HCEC 1CT (cell line): Measurements from ENCODE around the gene USP35.
"Not testable (repeated sequence)": the region's sequence is repeated elsewhere in the genome, so short reads cannot be mapped to it uniquely, and the experiment has no call there.

ENCODE experiments used
- DNase-seq: peaks from one replicate; pipeline ENCODE4 v3.0.0-alpha.2; 2017

USP35 gene

DNA sequence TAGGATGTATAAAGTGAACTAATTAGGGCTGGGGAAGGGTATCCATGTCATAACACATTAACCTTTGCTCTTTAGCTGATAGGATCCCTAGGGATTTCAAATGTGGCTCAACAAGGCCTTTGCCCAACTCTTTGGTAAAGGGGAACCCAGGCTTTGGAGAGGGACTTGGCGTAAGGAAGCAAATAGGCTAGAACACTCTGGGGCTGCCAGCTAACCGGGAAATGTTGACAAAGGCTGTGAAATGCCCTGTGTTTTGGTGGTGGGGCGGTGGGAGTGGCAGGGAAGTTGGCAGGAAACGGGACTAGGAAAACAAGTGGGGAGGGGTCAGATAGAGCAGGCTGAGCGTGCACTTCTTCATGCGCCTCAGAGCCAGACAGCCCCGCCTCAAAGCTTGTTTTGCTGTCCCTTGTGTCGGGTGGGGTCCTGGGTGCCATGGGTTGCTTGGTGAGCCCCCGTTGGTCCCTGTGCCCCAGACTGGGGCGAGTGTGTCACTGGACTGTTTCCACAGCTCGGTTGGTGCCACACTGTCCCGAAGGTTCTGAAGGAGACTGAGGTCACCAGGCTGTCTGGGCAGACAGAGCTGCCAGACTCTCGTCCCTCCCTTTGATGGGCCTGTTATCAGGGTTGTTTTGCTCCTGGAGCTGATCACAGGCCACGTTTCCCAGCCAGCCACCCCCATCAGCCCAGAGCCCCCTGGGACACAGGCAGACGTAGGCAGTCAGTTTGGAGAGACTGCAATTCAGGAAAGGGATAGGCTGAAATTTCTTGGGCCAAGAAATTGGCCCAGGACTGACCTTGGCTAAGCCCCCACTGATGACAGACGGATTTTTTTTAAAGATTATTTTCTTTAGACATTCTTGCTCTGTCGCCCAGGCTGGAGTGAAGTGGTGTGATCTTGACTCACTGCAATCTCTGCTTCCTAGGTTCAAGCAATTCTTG, 19.9 kb upstream of the USP35 start:
- peak; percentile 34 for DNase-seq

DNA sequence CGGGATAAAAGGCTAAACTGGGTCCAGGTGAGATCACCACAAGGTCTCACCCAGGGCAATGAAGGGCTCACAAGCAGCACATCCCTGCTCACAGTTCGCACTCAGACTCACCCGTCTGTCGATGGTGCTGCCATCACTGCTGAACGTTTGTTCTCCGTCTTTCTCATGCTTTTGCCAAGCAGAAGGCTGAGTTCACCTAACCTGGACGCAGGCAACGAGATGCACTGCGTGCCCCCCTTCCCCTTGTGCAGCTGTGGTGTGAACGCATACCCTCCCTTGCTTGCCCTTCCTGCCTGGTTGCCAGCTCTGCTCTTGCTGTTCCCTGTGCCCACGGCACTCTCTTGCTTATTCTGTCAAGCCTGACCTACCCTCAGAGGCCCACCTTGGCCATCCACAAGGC, 18.3 kb upstream of the USP35 start:
- DNase-seq: no peak

DNA sequence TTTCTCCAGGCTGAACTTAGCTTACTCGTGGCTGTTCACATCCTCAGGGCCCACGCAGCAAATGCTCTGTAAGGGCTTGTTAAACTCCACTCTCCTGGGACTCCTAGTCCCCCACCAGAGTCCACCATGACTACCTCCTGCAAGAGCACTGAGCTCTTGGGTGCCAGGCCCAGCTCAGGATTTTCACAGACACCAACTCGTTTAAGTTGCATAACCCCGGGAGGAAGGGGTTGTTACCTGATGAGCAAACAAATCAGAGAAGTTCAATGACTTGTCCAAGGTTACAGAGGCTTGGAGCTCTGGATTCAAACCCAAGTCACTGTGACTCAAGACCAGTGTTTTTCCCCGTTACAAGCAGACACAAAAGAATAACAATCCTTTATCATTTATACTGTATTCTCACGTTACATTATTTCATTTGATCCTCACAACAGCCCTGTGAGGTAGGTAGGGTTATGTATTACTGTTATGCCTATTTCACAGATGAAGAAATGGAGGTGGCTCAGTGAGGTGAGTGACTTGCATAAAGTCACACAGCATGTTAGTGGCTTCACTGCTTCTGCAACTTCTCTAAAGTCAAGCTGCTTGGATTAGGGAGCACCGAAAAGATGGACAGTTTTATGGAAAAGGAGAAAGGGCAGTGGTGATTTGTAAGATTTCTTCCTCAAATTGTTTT, 17.7 kb upstream of the USP35 start:
- DNase-seq: no peak

DNA sequence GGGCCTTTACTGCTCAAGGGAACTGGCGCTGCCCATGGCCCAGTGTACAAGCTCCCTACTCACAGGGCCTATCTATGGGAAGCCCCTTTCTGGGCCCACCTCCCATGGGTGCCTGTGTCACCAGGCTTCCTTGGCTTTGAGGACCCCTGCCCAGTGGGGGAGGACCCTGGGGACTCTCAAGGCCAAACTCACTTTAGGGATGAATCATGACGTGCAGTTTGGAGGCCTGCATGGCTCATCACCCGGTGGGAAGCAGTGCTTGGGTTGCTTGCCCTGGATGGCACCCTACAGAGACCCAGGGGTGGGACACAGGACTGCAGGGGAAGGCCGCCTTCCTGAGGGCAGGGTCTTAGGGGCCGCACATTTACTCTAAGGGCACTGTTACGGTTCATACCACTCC, 16.8 kb upstream of the USP35 start:
- no peak for DNase-seq

DNA sequence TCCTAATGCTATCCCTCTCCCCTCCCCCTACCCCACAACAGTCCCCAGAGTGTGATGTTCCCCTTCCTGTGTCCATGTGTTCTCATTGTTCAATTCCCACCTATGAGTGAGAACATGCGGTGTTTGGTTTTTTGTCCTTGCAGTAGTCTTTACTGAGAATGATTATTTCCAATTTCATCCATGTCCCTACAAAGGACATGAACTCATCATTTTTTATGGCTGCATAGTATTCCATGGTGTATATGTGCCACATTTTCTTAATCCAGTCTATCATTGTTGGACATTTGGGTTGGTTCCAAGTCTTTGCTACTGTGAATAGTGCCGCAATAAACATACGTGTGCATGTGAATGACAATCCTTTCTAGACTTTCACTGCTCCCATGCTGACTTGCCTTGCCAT, 12.9 kb upstream of the USP35 start:
- not testable (repeated sequence) for DNase-seq

DNA sequence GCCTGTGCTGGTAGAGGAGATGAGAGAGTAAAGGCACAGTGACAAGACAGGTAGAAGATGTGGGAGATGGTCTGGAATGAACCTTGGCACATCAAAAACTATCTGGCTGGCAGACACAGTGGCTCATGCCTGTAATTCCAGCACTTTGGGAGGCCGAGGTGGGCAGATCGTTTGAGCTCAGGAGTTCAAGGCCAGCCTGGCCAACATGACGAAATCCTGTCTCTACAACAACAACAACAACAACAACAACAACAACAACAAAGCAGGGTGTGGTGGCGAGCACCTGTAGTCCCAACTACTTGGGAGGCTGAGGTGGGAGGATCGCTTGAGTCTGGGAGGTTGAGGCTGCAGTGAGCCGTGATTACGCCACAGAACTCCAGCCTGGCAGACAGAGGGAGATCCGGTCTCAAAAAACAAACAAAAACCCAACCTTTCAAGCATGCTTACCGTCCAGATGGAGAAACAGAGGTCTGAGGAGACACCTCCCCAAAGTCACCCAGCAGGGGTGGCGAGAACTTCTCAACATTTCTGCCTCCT, 12.0 kb upstream of the USP35 start:
- no peak for DNase-seq

DNA sequence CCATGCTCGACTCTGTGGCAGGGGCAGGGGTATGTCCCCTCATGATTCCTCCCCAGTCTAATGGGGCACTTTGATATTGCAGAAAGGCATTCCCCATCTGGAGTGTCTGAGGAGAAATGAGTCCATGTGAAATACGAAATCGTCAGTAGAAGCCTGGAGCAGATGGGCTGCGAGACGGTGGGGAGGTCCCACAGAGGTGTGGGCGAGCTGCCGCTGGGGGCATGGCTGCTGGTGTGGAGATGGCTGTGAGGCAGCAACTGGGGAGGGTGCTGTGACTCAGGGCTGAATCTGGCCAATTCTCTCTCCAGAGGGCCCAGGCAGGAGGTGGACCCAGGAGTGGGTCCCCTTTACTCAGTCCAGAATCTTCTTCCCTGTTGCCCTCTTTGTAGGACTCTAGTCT, 11.5 kb upstream of the USP35 start:
- DNase-seq: no peak

DNA sequence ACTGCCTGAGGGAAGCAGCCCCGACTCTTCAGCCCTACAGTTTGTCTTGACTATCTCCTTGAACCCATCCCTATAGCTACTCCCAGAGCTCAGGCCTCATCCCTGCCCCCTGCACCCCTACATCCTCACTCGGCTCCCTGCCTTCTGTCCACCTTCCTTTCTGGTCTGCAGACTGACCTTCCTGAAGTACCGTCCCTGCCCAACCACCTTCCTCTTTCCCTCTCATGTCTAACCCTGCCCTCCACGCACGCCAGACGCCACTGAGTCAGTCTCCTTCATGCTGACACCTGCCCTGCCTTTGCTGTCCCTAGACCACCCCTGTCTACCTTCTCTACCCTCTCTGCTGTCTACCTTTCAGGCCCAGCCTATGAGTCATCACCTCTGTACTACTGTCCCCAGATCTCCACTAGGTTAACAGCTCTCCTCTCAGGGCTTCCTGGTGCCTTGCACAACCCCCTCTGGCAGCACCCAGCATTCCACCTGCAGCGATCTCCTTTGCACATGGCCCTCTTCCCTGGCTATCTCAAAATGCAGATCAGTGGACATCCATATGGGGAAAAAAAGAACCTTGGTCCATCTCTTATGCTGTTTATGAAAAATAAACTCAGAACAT, 9.2 kb upstream of the USP35 start:
- no peak for DNase-seq

DNA sequence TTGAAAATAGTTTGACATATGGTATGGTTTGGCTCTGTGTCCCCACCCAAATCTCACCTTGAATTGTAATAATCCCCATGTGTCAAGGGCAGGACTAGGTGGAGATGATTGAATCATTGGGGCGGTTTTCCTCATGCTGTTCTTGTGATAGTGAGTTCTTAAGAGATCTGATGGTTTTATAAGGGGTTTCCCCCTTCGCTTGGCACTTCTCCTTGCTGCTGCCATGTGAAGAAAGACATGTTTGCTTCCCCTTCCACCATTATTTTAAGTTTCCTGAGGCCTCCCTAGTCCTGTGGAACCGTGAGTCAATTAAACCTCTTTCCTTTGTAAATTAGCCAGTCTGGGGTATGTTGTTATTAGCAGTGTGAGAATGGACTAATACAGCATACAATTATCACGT, 8.0 kb upstream of the USP35 start:
- no peak for DNase-seq

DNA sequence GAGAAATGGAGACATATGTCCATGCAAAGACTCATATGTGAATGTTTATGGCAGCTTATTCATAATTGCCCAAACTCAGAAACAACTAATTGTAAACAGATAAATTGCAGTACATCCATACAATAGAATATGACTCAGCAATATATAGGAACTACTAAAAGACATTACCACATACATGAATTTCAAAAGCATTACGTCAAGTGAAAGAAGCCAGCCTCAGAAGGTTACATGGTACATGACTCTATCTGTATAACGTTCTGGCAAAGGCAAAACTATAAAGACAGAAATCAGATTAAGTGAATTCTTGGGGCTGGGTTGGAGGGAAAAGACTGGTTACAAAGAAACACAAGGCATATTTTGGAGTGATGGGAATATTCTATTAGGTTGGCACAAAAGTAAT, 7.5 kb upstream of the USP35 start:
- peak; percentile 35 for DNase-seq

DNA sequence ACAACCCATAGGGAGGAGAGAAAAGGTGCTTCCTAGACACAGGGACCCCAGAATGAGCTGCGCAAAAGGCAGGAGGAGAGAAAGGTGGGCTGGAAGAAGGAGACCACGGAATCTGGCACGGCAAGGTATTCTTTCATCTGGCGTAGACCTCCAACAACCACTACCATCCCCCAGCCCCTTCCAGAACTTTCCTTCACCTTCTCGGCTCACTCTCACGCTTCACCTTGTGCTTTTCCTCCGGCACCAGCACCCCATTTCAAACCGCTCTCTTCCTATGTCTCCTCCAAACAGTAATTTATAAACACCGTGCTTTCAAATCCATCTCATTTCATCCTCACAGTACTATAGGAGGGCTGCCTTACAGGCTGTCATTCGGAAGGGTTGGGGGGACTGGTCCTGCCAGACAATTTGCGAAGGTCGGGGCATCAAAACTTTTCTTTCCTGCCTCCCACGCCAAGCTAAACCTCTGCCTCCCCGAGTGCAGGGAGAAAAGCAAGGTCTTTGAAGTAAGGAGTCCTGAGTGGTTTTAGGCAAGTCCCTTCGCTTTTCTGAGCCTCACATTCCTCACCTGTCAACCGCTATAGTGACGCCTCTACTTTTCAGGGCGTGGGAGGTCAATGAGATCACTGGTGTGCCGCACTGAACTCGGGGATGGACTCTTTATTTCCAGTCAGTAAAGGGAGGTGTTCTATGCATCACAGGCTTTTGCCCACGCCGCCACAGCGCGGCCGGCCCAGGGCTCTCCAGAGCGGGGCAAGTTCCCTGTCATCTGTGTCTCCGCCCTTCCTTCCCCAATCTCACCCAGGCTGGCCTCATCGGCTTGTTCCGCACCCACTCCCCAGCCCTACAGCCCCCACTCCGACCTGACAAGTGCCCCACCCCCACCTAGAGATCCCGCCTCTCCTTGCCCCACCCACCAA, 1.1 kb upstream of the USP35 start:
- no peak for DNase-seq

DNA sequence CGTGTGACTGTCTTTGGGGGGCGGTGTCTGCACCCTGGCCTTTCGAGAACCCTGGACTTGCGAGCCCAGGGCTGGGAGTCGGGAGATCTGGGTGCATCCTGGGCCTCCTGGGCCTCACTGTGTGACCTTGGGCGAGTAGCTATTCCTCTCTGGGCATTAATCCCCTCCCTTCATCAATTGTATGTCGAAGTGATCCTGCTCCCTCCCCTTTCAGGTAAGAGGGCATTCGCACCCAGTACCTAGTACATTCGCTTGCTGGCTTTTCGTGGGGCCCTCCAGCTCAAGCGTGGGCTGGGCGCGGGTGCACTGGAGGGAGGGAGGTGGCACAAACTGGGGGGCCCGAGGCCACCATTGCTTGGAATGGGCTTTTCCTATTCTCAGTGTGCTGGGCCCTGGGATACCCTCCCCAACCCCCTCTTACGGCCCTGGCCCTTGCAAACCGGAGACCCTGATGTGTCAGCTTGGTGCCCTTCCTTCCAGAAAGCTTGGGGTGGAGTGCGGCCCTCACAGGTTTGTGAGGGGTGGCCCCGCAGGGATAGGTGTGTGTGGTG, 530 bp downstream of the USP35 start:
- DNase-seq: no peak

DNA sequence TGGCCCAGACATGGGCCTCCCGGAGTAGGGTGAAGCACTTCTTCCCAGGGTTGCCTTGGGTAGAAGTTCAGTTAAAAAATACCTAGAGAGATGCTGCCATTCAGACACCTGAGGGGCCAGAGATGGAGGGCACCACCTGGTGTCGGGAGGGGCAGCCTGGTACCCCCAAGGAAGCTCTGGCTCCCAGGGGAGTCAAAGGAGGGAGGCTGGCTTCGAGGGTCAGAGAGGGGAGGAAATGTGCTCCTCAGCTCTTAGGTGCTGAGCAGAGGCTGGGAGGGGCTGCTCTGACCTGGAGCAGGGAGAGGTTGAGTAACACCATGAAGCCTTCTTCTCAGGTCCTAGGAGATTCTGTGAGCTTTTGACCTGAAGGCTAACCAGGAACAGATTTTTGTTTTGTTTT, 1.1 kb downstream of the USP35 start:
- DNase-seq: no peak

DNA sequence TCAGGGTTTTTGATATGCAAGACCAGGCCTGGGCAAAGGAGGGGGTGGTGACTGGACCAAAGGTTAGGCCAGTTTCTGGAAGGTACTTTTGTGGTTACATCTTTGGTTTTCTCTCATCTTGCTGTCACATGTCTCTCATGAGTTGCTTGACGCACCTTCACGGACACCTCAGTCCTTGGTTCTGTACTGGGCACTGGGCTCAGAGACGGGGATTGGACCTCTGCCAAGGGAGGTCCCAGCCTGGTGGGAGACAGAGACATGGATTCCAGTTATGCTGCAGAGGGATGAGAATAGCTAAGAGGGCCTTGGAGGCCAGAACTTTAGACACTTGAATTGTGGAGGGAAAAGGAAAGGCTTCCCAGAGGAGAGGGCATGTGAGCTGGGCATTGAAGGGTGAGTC, 1.7 kb downstream of the USP35 start:
- no peak for DNase-seq

DNA sequence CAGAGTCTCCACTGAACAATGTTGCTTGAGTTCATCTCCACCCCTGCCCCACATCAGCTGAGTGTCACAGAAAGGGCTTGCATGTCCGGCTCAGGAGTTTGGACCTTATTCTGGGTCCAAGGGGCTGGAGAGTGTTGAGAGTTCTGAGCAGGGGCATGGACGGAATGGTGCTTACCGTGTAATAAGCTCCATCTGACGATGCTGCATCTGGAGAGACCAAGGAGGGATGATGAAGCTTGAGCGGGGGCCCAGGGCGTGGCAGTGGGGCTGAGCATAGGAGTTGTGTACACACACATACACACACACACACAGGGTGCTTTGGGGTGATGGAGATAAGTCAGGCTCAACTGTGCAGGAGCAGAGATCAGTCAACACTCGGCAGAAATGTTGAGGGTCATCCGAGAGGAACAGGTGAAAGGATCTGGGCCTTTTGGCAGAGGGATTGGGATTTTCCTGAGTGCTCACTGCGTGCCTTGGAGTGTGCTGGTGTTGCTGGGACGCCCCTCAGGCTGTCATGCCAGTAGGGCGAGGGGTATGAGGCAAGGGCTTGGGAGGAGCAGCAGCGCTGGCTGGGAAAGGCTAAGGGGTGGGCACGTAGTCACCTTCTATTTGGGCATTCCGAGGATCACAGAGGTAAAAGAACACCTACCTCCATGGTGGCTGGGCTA, 2.3 kb downstream of the USP35 start:
- DNase-seq: no peak

DNA sequence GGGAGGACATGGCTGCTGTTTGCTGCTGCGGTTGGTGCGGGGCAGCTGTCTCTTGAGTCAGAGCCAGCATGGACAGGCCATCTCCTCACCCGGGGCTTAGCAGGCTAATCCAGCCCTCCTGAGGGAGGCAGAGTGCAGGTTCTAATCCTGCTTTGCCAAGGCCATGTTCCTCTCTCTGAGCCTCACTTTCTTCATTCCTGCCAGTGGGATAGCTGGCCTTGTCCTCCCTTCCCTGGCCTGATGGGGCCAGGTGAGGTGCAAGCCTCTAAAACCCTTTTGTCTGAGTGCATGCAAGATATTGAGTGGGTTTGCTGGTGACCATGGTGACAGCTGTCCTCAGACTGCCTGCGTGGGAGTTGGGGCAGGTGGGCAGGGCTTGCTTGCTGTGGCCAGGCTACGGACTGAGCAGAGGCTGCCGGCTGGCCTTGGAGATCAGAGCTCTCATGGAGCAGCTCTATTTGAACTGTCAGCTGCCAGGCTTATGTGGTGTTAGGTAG, 3.6 kb downstream of the USP35 start:
- no peak for DNase-seq

DNA sequence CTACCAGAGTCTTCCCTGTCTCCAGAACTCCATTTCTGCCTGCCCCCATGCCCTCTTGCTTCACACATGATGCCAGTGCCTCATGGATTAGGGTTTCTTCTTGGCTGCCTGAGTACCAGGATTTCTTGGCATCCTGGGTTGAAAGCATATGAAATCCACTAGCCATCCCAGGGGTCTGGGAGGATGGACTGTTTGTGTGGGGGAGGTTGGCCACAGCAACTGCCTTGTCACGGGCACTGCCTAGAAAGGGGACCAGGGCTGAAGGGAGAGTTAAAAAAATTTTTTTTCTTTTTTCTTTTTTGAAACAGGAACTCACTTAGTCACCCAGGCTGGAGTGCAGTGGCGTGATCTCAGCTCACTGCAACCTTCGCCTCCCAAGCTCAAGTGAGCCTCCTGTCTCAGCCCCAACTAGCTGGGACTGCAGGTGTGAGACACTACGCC, 4.2 kb downstream of the USP35 start:
- no peak for DNase-seq

DNA sequence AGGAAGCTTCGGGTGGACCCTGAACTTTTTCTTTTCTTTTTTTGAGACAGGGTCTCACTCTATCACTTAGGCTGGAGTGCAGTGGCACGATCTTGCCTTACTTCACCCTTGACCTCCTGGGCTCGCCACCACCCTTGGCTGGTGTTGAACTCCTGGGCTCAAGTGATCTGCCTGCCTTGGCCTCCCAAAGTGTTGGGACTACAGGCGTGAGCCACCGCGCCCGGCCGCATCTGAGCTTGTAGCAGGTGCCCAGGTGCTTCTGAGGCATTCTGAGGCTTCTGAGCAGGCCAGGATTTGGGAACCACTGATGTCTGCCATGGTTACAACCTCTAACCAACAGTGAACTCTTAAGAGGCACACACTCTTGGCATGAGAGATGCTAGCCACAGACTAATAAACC, 5.1 kb downstream of the USP35 start:
- DNase-seq: no peak

DNA sequence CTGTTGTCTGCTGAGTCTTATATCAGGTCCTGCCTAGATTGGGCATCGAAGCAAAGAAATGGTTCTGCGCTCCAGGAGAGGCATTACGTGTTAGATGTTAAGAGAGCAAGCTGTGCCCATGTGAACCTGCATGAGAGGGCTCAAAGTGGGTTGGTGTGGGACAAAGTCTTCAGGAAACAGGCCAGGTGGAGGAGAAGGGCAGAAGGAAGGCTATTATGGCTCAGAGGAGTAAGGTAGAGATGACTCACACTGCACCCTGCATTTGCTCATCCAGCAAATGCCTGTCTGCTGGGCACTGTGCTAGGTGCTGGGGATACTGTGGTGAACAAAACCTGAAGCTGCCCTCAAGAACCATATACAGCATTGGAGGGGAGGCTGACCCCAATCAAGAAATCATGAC, 5.8 kb downstream of the USP35 start:
- DNase-seq: no peak

DNA sequence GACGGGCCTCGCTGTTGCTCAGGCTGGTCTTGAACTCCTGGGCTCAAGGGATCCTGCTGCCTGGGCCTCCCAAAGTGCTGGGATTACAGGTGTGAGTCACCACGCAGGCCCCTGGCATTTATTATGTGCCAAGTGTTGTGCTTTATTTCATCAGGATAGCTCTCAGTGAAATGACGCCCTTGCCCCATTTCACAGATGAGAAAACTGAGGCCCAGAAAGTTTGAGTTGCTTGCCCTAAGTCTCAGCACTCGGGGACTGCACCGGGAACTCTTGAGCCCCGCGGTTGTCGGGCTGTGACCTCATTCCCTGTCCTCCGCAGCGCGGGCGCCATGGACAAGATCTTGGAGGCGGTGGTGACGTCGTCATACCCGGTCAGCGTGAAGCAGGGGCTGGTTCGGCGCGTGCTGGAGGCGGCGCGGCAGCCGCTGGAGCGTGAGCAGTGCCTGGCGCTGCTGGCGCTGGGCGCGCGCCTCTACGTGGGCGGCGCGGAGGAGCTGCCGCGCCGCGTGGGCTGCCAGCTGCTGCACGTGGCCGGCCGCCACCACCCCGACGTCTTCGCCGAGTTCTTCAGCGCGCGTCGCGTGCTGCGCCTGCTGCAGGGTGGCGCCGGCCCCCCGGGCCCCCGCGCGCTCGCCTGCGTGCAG, 7.3 kb downstream of the USP35 start:
- DNase-seq: no peak

DNA sequence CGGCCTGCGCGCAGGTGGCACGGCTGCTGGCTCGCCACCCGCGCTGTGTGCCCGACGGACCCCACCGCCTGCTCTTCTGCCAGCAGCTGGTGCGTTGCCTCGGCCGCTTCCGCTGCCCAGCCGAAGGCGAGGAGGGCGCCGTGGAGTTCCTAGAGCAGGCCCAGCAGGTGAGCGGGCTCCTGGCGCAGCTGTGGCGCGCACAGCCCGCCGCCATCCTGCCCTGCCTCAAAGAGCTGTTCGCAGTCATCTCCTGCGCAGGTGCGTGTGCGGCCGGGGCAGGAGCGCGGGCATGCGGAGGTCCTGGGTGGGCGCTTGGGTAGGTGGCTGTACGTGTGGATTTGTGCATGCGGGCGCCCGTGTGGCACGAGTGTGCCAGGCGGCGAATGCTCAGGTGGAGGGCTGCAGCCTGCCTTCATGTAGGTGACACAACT, 8.0 kb downstream of the USP35 start:
- DNase-seq: no peak
